ENCODE measurements around the gene CD33. TPM values are rescaled to one million over a fixed set of nuclear protein-coding genes. Genes with fewer than 3 reads are reported as not detected.
"Not testable (repeated sequence)": the region's sequence is repeated elsewhere in the genome, so short reads cannot be mapped to it uniquely, and the experiment has no call there.

The CD33 gene
- total RNA-seq = not detected in 2 replicates

GRCh38 chr19:51224898-51225393 is at the start of gene CD33:
Gene CD33, plus strand, starts transcription at chr19:51225080. Its CDS starts 39 bp downstream, at chr19:51225119.
- DNase-seq (ENCODE audit: low read depth) = not testable (repeated sequence)

GRCh38 chr19:51179256-51179655 is 45.6 kb upstream of the CD33 start:
- DNase-seq (ENCODE audit: low read depth) = no peak

GRCh38 chr19:51181377-51181912 is 43.4 kb upstream of the CD33 start:
- no peak for DNase-seq (ENCODE audit: low read depth)

- no peak for DNase-seq (ENCODE audit: low read depth)
Observed at GRCh38 chr19:51181913-51182419, 42.9 kb upstream of the CD33 start.

- DNase-seq (ENCODE audit: low read depth) = no peak
Observed at GRCh38 chr19:51183629-51184028, 41.3 kb upstream of the CD33 start.

- DNase-seq (ENCODE audit: low read depth) = no peak
Observed at GRCh38 chr19:51185069-51185867, 39.6 kb upstream of the CD33 start.

- DNase-seq (ENCODE audit: low read depth) = no peak
Observed at GRCh38 chr19:51185868-51186215, 39.0 kb upstream of the CD33 start.

GRCh38 chr19:51186323-51186722 is 38.6 kb upstream of the CD33 start:
- no peak for DNase-seq (ENCODE audit: low read depth)

- no peak for DNase-seq (ENCODE audit: low read depth)
Observed at GRCh38 chr19:51187395-51188226, 37.3 kb upstream of the CD33 start.

GRCh38 chr19:51188227-51188559 is 36.7 kb upstream of the CD33 start:
- no peak for DNase-seq (ENCODE audit: low read depth)

GRCh38 chr19:51192689-51193088 is 32.2 kb upstream of the CD33 start:
- no peak for DNase-seq (ENCODE audit: low read depth)

- no peak for DNase-seq (ENCODE audit: low read depth)
Observed at GRCh38 chr19:51194527-51195315, 30.2 kb upstream of the CD33 start.

- no peak for DNase-seq (ENCODE audit: low read depth)
Observed at GRCh38 chr19:51195316-51195586, 29.6 kb upstream of the CD33 start.

- no peak for DNase-seq (ENCODE audit: low read depth)
Observed at GRCh38 chr19:51195616-51196015, 29.3 kb upstream of the CD33 start.

GRCh38 chr19:51196181-51196580 is 28.7 kb upstream of the CD33 start:
- DNase-seq (ENCODE audit: low read depth) = no peak

GRCh38 chr19:51198641-51199040 is 26.2 kb upstream of the CD33 start:
- DNase-seq (ENCODE audit: low read depth) = no peak

- no peak for DNase-seq (ENCODE audit: low read depth)
Observed at GRCh38 chr19:51200071-51200666, 24.7 kb upstream of the CD33 start.

GRCh38 chr19:51201712-51202111 is 23.2 kb upstream of the CD33 start:
- no peak for DNase-seq (ENCODE audit: low read depth)

- no peak for DNase-seq (ENCODE audit: low read depth)
Observed at GRCh38 chr19:51203916-51204315, 21.0 kb upstream of the CD33 start.

- DNase-seq (ENCODE audit: low read depth) = no peak
Observed at GRCh38 chr19:51204321-51204720, 20.6 kb upstream of the CD33 start.

GRCh38 chr19:51207747-51208146 is 17.1 kb upstream of the CD33 start:
- DNase-seq (ENCODE audit: low read depth) = no peak

All from renal cortical epithelial cell (primary cell).